Activated naive CD8-positive, alpha-beta T cell treated with anti-CD3 and anti-CD28 coated beads, Interleukin-2, amount 50 U/mL, for 24 hours (primary cell): ENCODE results near the gene DRGX.

Source experiments
- ATAC-seq: fragments of 150-1000 bp; cut with Tn5 transposase; one replicate; pipeline ENCODE4 v1.10.0; 2021
- DNase-seq: peaks from one replicate; pipeline ENCODE4 v3.0.0; 2021
- H3K27ac Mint-ChIP-seq: one replicate; pipeline ENCODE4 v1.8.0; 2021; ENCODE audit warnings: mild to moderate bottlenecking, mixed read lengths
- H3K27me3 Mint-ChIP-seq: one replicate; pipeline ENCODE4 v1.8.0; 2021; ENCODE audit warnings: mixed read lengths
- H3K36me3 Mint-ChIP-seq: one replicate; pipeline ENCODE4 v1.8.0; 2021; ENCODE audit warnings: low read depth, mixed read lengths
- H3K4me1 Mint-ChIP-seq: one replicate; pipeline ENCODE4 v1.8.0; 2021; ENCODE audit warnings: mixed read lengths
- H3K4me3 Mint-ChIP-seq: one replicate; pipeline ENCODE4 v1.8.0; 2021; ENCODE audit warnings: mild to moderate bottlenecking, moderate library complexity, mixed read lengths
- H3K9me3 Mint-ChIP-seq: one replicate; pipeline ENCODE4 v1.8.0; 2021; ENCODE audit warnings: mixed read lengths

The DRGX gene

DNA sequence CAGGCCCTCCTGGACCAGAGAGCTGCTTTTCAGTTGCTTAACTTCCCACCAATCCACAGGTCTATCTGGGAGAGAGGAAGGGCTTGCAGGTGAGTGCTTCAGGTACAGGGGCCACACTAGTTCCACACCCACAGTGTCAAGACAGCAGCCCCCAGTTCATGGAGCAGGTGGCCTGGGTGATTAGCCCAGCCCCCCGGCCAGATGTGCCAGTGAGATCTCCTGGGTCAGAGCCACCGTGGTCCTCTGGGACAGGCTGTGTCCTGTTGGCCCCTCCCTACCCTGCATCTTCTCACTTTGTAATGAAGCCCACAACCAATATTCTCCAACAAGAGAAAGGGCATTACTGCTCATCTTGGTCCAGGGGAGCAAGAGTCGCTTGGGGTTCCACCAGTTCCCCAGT is 30.6 kb downstream of the DRGX start:
- Mint-ChIP-seq H3K36me3 (no peaks in the 10 kb centered on the region), H3K4me3 (no peak overlapping the region), H3K9me3 (no peaks in the 10 kb centered on the region), H3K27me3 (no peaks in the 10 kb centered on the region), H3K4me1 (no peaks in the 10 kb centered on the region), H3K27ac (no peak overlapping the region)
- no peak for ATAC-seq
- DNase-seq, result no peak

GRCh38 chr10:49364747-49365146 is 31.1 kb downstream of the DRGX start:
- no peaks in the 10 kb centered on the region for H3K36me3 Mint-ChIP-seq
- H3K4me1 Mint-ChIP-seq, result no peaks in the 10 kb centered on the region
- no peak overlapping the region for H3K4me3 Mint-ChIP-seq

GRCh38 chr10:49364051-49364450 is 31.8 kb downstream of the DRGX start:
- no peaks in the 10 kb centered on the region for H3K4me1 Mint-ChIP-seq
- H3K4me3 Mint-ChIP-seq, result no peak overlapping the region
- H3K27ac Mint-ChIP-seq, result no peak overlapping the region
- no peaks in the 10 kb centered on the region for H3K27me3 Mint-ChIP-seq
- no peaks in the 10 kb centered on the region for H3K9me3 Mint-ChIP-seq
- ATAC-seq, result no peak
- no peaks in the 10 kb centered on the region for H3K36me3 Mint-ChIP-seq
- DNase-seq, result no peak

More at GRCh38 chr10:49364747-49365146, 31.1 kb downstream of the DRGX start:
- Mint-ChIP-seq H3K27me3 (no peaks in the 10 kb centered on the region), H3K9me3 (no peaks in the 10 kb centered on the region), H3K27ac (no peak overlapping the region)
- no peak for ATAC-seq
- no peak for DNase-seq

- Mint-ChIP-seq H3K27ac (no peak overlapping the region), H3K4me3 (no peak overlapping the region), H3K4me1 (no peaks in the 10 kb centered on the region), H3K36me3 (no peaks in the 10 kb centered on the region), H3K9me3 (no peaks in the 10 kb centered on the region), H3K27me3 (no peaks in the 10 kb centered on the region)
- DNase-seq (no peak), ATAC-seq (no peak)
Measured at GRCh38 chr10:49363309-49364031, 32.4 kb downstream of the DRGX start.

- H3K4me3 Mint-ChIP-seq, result no peak overlapping the region
Measured at GRCh38 chr10:49362596-49363260, 33.2 kb downstream of the DRGX start.

GRCh38 chr10:49361735-49362568 is 33.9 kb downstream of the DRGX start:
- H3K9me3 Mint-ChIP-seq, result no peaks in the 10 kb centered on the region
- H3K4me1 Mint-ChIP-seq, result peaks cover under 1% of the 10 kb centered on the region
- no peak overlapping the region for H3K4me3 Mint-ChIP-seq
- ATAC-seq, result no peak
- H3K27ac Mint-ChIP-seq, result no peak overlapping the region
- H3K27me3 Mint-ChIP-seq, result no peaks in the 10 kb centered on the region
- H3K36me3 Mint-ChIP-seq, result no peaks in the 10 kb centered on the region
- DNase-seq, result no peak

More at GRCh38 chr10:49362596-49363260, 33.2 kb downstream of the DRGX start:
- Mint-ChIP-seq H3K4me1 (no peaks in the 10 kb centered on the region), H3K27ac (no peak overlapping the region), H3K27me3 (no peaks in the 10 kb centered on the region), H3K36me3 (no peaks in the 10 kb centered on the region), H3K9me3 (no peaks in the 10 kb centered on the region)
- ATAC-seq (no peak), DNase-seq (no peak)

GRCh38 chr10:49361178-49361554 is 34.7 kb downstream of the DRGX start:
- Mint-ChIP-seq H3K4me3 (no peak overlapping the region), H3K9me3 (no peaks in the 10 kb centered on the region), H3K36me3 (no peaks in the 10 kb centered on the region), H3K27me3 (no peaks in the 10 kb centered on the region), H3K4me1 (peaks cover 5% of the 10 kb centered on the region), H3K27ac (no peak overlapping the region)
- DNase-seq (no peak), ATAC-seq (peak; percentile 16)

DNA sequence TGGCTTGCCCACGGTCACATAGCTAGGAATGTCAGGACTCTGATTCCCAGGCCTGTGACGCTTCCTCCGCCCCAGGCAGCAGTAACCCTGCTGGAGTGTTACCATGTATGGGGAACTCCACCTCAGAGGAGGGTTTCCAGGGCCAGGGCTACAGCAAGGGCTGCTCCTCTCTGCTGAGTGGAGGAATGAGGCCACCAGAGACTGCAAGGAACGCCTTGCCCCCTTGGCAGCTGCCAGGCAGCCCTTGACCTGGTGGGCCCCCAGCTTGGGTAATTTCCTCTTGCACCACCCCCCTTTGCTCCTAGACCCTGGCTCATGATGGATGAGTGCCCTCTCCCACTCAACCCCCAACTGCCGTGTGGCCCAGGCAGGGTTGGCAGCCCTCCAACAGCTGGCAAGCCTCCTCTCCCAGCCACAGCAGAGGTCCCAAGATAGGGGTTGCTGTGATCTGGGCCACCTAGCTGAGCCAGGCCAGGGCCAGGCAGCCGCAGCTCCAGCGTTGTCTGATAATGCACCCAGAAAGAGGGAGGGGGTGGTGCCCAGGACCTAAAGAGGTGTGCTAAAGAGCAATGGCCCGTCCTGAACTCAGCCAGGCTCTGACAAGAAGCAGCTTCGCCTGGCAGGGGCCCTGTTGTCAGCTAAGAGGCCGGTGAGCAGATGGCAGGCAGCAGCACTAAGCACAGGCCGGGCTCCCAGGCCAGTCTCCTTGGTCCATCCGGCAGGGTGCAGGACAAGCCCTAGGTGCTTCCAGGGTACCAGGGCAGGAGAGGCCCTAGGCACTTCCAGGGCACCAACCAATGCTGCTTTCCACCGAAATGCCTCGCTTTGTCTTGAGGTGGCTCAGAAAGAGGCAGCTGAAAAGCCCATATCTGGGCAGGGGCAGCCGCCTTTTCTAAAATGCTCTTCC is 35.4 kb downstream of the DRGX start:
- H3K27me3 Mint-ChIP-seq, result no peaks in the 10 kb centered on the region
- no peak overlapping the region for H3K27ac Mint-ChIP-seq
- H3K36me3 Mint-ChIP-seq, result no peaks in the 10 kb centered on the region
- no peak overlapping the region for H3K4me3 Mint-ChIP-seq
- ATAC-seq, result no peak
- H3K4me1 Mint-ChIP-seq, result peaks cover 5% of the 10 kb centered on the region
- DNase-seq, result no peak
- H3K9me3 Mint-ChIP-seq, result no peaks in the 10 kb centered on the region

DNA sequence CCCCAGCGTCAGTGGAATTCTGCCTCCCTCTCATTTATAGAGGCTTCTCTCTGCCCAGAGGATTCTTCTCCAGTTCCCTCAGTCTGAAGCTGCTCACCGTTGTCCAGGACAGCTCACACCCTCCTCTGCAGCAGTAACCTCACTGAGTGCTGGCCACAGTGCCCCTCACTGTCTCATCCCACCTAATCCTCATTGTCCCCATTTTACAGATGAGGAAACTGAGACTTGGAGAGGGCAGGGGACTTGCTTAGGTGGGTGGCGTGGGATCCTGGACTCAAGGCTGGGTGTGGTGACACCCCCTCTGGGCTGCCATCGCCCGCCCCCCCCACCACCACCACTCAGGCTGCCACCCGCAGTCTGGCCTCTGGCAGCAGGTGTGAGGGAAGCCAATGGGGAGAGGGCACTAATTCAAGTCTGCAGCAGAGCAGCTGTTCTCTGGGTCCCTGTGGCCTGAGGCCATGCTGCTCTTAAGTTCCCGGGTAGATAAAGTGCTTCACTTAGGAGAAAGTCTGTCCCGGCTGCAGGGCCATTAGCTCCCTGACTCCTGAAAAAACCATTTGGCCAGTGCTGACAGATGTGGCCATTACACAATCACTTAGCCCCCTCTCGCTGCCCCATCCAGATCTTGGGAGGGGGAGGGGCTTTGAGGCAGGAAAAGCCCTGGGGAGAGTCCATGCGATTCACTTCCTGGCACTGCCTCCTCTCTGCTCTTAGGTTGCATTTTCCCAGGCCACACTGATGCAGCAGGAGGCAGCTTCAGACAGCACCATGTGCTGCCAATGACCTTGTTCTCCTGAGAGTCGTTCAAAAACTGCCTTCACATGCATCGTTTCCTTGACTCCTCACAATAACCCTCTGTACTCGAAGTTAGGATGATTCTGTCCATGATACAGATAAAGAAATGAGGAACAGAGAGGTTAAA is 36.3 kb downstream of the DRGX start:
- no peaks in the 10 kb centered on the region for H3K9me3 Mint-ChIP-seq
- H3K4me1 Mint-ChIP-seq, result peaks cover 5% of the 10 kb centered on the region
- no peak overlapping the region for H3K27ac Mint-ChIP-seq
- no peaks in the 10 kb centered on the region for H3K36me3 Mint-ChIP-seq
- no peak overlapping the region for H3K4me3 Mint-ChIP-seq
- DNase-seq (no peak), ATAC-seq (no peak)
- H3K27me3 Mint-ChIP-seq, result no peaks in the 10 kb centered on the region

DNA sequence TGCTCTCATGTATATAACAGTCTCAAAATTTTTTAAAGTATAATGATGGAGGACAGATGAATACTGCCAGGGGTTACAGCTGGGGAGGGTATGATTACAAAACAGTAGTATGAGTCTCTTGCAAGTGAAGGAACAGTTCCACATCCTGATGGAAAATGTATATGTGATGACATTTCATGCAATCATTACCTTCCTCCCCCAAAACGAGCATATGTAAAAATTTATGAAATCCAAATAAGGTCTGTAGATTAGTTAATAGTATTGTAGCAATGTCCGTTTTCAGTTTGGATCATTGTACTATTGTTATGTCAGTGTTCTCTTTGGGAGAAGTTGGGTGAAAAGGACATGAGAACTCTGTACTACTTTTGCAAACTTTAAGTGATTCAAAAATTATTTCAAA is 38.0 kb downstream of the DRGX start:
- Mint-ChIP-seq H3K4me3 (no peak overlapping the region), H3K27ac (no peak overlapping the region), H3K27me3 (no peaks in the 10 kb centered on the region), H3K36me3 (no peaks in the 10 kb centered on the region), H3K4me1 (peaks cover 5% of the 10 kb centered on the region), H3K9me3 (no peaks in the 10 kb centered on the region)
- no peak for DNase-seq
- ATAC-seq, result no peak

GRCh38 chr10:49356944-49357343 is 38.9 kb downstream of the DRGX start:
- peak; percentile 29 for ATAC-seq
- Mint-ChIP-seq H3K4me3 (no peak overlapping the region), H3K27ac (no peak overlapping the region), H3K4me1 (peaks cover 5% of the 10 kb centered on the region), H3K9me3 (no peaks in the 10 kb centered on the region), H3K36me3 (no peaks in the 10 kb centered on the region), H3K27me3 (no peaks in the 10 kb centered on the region)
- DNase-seq, result no peak

- H3K4me1 Mint-ChIP-seq, result peaks cover 5% of the 10 kb centered on the region
- H3K4me3 Mint-ChIP-seq, result no peak overlapping the region
- H3K9me3 Mint-ChIP-seq, result no peaks in the 10 kb centered on the region
- H3K27ac Mint-ChIP-seq, result no peak overlapping the region
- no peaks in the 10 kb centered on the region for H3K27me3 Mint-ChIP-seq
- ATAC-seq (no peak), DNase-seq (no peak)
- H3K36me3 Mint-ChIP-seq, result no peaks in the 10 kb centered on the region
Measured at GRCh38 chr10:49356181-49356580, 39.7 kb downstream of the DRGX start.

- H3K4me1 Mint-ChIP-seq, result peaks cover 5% of the 10 kb centered on the region
- no peak overlapping the region for H3K27ac Mint-ChIP-seq
- DNase-seq (no peak), ATAC-seq (no peak)
- H3K27me3 Mint-ChIP-seq, result no peaks in the 10 kb centered on the region
- no peaks in the 10 kb centered on the region for H3K9me3 Mint-ChIP-seq
- H3K4me3 Mint-ChIP-seq, result no peak overlapping the region
- no peaks in the 10 kb centered on the region for H3K36me3 Mint-ChIP-seq
Measured at GRCh38 chr10:49355221-49355620, 40.7 kb downstream of the DRGX start.
